Inflammatory macrophage (primary cell): ENCODE data around the gene SEMA5B.

Experiments used
- DNase-seq, 2 donors: peaks; one replicate each; pipeline ENCODE4 v3.0.0-alpha.2; 2020 to 2022

Gene SEMA5B

DNA sequence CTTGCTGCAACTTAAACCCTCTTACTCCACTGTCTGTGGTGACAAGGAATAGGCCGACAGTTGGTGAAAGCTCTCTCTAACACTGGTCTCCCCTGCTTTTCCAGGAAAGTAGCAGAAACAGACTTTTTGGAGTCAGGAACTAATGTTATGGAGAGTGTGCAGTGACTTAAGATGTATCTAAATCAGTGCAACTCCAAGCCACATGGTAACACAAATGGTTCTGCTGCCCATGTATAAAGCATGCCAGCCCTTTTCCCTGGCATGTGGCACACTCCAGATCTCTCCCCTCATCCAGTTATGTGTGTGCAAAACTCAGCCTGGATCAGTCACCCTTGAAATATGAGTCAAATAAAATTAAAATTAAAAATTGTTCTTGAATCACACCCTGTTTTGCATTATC, 55.4 kb downstream of the SEMA5B start:
- DNase-seq: no peak

DNA sequence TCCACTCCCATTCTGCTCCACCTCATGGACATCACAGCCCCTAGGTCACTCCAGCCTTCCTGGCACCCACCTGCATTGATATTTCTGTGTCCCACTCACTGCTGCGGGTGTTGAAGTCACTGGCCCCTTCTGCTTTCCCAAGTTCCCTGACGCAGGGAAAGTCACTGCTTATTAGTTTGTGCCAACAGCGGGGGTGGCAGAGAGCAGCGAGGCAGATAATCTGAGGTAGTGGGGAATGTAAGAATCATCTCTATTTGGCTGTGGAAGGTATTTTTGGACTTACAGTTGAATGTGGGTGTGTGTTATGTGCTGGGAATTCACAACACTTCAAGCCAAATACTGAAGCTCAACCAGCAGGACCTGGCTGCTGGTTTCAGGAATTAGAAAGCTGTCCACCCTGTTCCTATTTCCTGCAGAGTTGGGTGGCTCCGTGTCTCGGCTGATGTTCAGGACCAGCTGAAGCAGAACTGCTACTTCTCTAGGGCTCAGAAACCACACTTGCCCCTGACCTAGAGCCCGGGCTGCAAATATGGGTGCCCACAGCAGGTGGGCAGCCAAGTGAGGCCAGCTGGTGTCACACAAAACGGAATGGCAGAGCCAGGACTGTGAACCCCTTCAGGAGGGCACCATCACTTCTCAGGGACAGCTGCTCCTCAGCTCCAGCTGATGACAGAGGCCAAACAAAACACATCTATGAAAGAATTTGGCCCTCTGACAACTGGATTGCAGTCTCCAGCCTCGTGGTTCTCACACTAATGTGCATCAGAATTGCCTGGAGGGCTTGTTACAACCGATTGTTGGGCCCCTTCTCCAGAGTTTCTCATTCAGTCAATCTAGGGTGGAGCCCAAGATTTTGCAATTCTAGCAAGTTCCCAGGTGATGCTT, 57.7 kb downstream of the SEMA5B start:
- no peak for DNase-seq

GRCh38 chr3:122967765-122968164, 59.8 kb downstream of the SEMA5B start:
- DNase-seq: no peak

GRCh38 chr3:122967356-122967755, 60.2 kb downstream of the SEMA5B start:
- no peak for DNase-seq

DNA sequence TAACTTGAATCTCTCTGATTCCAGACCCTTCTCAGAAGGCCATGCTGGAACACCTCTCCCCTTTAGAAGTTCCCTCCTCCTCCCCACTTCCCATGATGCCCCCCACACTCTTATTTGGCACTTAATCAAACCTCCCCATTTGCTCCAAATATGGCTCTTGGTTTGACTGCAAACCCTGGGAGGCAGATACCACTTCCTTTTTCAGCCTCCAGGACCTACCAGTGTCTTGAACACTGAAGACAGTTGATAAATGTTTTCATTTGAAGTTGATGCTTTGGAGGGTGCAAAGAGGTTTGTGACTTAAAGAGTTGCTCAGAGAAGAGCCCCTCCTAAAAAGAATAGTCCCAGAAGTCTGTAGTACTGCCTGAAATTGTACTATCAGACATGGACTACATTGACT, 61.5 kb downstream of the SEMA5B start:
- DNase-seq: no peak

DNA sequence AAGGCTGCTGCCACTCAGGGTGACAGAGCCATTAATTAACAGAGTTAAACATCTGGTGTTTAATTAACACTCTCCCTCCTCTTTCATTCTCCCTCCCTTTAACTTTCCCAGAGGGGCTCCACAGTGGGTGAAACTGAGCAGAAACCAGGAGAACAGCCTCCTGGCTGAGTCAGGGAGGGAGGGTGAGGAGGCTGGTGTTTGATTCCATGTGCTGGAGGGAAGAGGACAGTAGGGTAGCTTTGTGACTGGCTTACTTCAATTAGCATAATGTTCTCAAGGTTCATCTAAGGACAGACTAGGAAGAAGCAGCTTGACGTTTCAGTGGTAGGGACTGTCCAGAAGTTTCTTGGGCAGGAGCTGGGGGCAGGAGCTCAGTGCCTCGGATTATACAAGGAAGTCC, 62.8 kb downstream of the SEMA5B start:
- no peak for DNase-seq

- DNase-seq: no peak
Observed at GRCh38 chr3:122962149-122962548, 65.4 kb downstream of the SEMA5B start.

DNA sequence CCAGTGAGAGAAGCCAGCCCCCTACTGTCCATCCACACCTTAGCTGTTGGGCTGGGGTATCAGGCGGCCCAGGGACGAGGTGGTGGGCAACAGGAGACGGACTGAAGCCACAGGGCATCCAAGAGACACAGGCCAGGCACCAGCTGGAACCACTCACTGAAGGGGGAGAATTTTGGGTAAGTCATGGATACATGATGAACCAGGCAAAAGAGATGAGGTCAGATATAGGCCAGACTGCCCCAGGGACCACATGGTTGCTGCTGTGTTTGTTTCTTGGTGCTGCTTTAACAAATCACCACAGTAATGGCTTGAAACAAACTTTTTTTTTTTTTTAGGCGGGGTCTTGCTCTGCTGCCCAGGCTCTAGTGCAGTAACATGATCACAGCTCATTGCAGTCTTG, 66.4 kb downstream of the SEMA5B start:
- DNase-seq: no peak

DNA sequence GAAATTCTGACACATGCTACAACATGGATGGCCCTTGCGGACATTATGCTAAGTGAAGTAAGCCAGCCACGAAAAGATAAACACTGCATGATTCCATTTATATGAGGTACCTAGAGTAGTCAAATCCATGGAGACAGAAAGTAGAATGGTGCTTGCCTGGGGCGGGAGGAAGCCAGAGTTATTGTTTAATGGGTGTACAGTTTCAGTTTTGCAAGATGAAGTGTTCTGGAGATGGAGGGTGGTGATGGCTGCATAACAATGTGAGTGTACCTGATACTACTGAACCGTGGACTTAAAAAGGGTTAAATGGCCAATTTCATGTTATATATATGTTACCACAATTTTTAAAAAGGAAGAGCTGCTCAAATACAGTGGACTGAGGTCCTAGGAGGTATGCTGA, 66.9 kb downstream of the SEMA5B start:
- no peak for DNase-seq

- DNase-seq: no peak
Observed at GRCh38 chr3:122959339-122959738, 68.2 kb downstream of the SEMA5B start.

DNA sequence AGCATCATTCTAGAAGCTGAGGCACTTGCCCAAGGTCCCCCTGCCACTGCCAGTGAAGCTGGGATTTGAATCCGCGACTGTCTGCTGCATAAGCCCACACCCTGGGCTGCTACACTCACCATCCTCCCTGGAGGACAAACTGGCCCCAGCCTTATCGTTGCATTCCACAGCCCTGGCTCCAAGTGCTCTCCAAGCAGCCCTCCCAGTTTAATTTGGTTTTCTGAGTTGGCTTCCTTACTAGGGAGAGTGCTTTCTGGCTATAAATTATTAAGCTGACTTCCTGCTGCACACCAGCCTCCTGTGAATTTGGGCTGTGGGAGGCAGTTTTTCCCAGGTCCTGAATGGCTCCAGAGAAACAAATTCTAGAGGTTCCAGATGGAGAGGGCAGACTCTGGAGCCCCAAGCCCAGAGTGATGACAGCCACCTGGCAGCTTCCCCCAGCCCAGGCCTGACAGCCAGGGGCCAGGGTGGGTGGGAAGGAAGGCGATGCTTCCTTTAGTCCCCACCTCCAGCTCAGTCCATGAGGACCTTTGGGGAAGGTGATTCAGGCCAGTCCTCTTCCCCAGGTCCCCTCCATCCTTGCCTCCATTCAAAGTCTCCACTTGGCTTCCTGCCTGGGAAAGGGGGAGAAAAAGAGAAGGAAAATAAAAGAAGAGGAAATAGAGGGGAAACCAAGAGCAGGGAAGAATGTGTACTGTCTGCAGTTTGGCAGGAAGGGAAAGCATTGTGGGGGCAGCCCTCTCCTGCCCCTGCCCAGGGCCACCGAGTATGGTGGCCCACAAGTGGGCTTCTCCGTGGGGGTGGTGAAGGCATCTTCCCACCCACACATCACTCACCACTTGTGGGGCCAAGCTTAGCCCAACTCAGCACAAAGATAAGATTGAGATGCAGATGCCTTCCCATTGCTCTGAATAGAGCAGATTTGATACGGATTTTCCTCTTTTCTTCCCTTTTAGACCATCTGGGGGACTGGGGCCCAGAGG, 69.6 kb downstream of the SEMA5B start:
- no peak for DNase-seq

GRCh38 chr3:122956693-122957455, 70.7 kb downstream of the SEMA5B start:
- DNase-seq: no peak

- no peak for DNase-seq
Observed at GRCh38 chr3:122955916-122956692, 71.5 kb downstream of the SEMA5B start.

GRCh38 chr3:122952520-122952919, 75.0 kb downstream of the SEMA5B start:
- peak; percentile 66 to 73 for DNase-seq

DNA sequence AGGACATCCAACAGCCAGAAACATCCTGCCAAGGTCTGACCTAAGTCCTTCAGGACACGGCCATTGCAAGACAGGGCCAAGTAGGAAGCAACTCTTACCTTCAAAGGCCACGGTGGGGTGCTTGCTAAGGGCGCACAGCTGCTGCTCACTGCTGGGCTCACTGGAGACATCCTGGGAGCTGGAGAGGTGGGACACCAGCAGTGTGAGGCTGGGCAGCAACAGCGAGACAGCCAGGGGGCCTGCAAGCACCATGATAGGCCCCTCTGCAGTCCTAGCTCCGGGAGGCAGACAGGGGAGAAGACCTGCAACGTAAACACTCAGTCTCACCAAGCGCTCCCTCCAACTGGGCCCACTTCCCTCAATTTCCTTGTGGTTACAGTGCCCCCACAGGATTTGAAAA, 79.2 kb downstream of the SEMA5B start:
- no peak for DNase-seq

- DNase-seq: no peak
Observed at GRCh38 chr3:122947738-122948137, 79.8 kb downstream of the SEMA5B start.

DNA sequence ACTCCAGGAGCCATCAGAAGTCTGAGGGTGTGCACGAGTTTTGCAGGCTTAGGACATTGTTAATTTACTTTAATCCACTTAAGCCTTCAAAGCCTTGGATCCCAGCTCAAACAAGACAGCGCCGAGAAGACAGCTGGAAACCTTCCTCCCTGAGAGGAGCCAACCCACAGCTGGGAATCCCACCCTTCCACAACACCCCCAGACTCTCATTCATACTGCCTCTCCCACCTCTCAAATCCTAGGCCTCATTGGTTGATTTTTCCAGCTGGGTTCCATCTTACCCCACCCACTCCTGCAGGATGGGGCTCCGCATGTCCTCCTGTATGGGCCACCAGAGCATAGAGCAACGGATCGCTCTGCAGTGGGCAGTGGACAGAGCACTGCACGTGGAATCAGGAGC, 80.4 kb downstream of the SEMA5B start:
- no peak for DNase-seq

DNA sequence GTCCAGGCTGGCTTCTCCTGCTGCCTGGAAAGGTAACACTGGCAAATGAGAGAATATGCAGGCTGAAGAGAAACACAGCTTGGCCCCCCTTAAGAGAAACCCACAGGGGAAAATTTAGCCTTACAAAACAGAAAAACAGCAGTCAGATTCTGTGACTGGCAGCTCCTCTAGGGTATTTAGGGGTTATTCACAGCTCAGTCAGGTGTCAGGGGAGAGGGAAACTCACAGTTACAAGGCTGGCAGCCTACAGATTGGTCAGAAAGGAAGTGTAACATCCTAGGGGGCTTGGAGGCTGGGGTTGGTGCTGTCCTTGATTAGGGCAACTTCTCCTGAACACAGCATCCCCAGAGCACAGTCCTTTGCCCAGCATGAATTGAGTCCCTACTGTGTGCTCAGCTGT, 81.4 kb downstream of the SEMA5B start:
- no peak for DNase-seq

GRCh38 chr3:122945230-122945629, 82.3 kb downstream of the SEMA5B start:
- no peak for DNase-seq

- no peak for DNase-seq
Observed at GRCh38 chr3:122944671-122945161, 82.8 kb downstream of the SEMA5B start.

DNA sequence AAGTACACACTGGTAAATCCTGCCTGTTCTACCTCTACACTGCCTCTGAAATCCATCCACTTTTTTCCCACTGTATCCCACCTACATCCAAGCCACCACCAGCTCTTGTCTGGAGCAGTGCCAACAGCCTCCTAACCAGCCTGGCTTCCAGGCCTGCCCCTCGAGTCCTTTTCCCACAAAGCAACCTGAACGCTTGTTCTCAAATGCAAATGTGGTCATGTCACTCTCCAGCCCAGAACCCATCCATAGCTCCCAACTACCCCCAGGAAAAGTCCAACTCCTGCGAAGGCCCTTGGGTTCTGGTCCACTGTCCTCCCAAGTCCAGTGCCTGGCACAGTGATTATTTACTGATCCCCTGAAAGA, 83.8 kb downstream of the SEMA5B start:
- no peak for DNase-seq
